Stimulated activated CD4-positive, alpha-beta T cell treated with anti-CD3 and anti-CD28 coated beads, Interleukin-1b, Interleukin-23, amount 100 ng/mL, for 1 hour (primary cell): Measurements from ENCODE around the gene UGT1A1.

ENCODE experiments used
- DNase-seq, 2 donors: peaks; one replicate each; pipeline ENCODE4 v3.0.0-alpha.2; 2020; ENCODE audit warnings: low read depth in 2 of 2

UGT1A1 gene

GRCh38 chr2:233758141-233758540 lies 1.9 kb upstream of the UGT1A1 start:
- no peak for DNase-seq

GRCh38 chr2:233758849-233759248 lies 1.2 kb upstream of the UGT1A1 start:
- DNase-seq: no peak

- DNase-seq: no peak
Measured at GRCh38 chr2:233761040-233761769, 1.1 kb downstream of the UGT1A1 start.

GRCh38 chr2:233764264-233764663 lies 4.2 kb downstream of the UGT1A1 start:
- no peak for DNase-seq

GRCh38 chr2:233764761-233765160 lies 4.7 kb downstream of the UGT1A1 start:
- DNase-seq: no peak

DNA sequence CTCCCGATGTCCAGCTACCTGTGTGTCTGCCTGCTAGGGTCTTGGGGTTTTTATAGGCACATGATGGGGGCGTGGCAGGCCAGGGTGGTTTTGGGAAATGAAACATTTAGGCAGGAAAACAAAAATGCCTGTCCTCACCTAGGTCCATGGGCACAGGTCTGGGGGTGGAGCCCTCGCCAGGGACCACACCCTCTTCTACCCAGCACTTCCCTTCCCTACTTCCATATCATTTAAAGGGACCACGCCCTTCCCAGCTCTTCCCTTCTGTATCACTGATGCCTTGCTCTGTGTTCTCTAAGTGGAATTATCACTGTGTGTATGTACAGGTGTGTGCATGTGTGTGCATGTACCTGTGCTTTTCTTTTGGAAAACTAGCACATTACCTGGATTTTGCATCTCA lies 6.3 kb downstream of the UGT1A1 start:
- no peak for DNase-seq

- DNase-seq: no peak
Measured at GRCh38 chr2:233768076-233768475, 8.0 kb downstream of the UGT1A1 start.

DNA sequence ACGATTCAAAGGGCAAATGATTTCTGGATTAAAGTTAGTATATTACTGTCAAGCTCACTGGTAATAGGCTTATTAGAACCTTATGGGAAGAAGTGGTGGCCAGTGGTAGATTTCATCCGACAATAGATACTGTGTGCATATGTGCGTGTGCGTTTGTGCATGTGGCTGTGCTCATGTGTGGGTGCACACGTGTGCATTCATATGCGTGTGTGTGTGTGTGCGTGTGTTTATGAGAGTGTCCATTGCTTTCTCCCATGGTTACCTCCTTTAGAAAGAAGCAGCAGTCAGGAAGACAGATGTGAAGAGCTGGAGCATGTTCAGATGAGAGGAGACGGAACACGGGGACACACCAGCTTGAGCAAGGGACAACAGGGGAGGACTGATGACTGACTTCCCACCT lies 9.2 kb downstream of the UGT1A1 start:
- DNase-seq: no peak

GRCh38 chr2:233772153-233772552 lies 12.1 kb downstream of the UGT1A1 start:
- no peak for DNase-seq

DNA sequence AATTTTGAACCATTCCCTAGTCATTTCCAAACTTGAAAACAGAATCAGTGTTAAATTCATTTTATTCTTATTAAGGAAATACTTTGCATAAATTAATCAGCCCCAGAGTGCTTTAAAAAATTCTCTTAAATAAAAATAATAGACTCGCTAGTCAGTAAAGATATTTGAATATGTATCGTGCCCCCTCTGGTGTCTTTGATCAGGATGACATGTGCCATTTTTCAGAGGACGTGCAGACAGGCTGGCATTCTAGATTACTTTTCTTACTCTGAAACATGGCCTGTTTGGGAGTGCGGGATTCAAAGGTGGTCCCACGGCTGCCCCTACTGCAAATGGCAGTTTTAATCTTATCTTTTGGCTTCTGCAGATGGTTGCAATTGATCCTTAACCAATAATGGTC lies 12.5 kb downstream of the UGT1A1 start:
- DNase-seq: no peak

DNA sequence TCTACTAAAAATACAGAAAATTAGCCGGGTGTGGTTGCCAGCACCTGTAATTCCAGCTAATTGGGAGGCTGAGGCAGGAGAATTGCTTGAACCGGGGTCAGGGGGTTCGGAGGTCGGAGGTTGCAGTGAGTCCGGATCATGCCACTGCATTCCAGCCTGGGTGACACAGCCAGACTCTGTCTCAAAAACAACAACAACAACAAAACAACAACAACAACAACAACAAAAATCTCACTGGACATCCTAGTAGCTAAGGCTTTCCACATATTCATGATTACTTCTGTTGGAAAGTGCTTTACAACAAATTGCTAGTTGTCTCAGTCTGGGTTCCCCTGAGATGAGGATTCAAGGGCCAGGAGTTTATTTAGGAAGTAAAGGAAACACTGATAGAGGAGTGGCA lies 13.8 kb downstream of the UGT1A1 start:
- DNase-seq: no peak

DNA sequence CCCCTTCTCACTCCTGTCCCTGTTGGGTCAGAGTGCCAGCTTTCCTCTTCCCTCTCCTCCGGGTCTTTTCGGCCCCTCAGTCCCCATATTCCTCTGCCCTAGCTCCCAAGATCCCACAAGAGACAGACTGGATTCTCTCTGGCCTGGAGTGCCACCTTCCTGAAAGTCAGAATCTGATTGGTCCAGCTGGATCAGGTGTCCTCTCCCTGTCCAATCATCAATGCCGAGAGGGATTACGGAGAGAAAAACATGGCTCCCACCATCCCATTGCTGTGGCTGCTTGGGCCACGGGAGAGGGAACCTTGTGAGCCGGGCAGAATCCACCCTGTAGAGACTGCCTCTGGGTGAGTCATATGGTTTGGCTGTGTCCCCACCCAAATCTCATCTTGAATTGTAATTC lies 15.3 kb downstream of the UGT1A1 start:
- no peak for DNase-seq

DNA sequence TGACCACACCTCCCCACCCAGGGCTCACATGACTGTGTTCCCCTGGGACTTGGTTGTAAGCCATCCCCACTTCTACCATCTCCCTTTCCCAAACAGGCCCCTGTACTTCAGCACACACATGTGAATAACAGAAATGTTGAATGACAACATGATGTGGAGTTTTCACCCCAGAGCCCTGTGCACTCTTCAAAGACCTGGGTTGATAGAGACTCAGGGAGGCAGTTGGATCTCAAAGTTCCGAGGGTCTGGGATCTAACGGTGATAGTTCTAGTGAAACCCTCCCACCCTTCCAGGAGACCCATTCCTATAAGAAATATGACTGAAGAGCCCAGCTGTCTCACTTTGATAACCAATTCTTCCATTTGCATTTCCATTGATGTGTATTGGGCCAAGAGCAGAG lies 18.0 kb downstream of the UGT1A1 start, which contains the start of gene MROH2A:
Gene MROH2A (plus strand): TSS at position 301 of the 400 bp plus-strand sequence. CDS start 1,029 bp downstream, outside the sequence.
- no peak for DNase-seq

GRCh38 chr2:233779722-233780121 lies 19.7 kb downstream of the UGT1A1 start:
- DNase-seq: no peak

DNA sequence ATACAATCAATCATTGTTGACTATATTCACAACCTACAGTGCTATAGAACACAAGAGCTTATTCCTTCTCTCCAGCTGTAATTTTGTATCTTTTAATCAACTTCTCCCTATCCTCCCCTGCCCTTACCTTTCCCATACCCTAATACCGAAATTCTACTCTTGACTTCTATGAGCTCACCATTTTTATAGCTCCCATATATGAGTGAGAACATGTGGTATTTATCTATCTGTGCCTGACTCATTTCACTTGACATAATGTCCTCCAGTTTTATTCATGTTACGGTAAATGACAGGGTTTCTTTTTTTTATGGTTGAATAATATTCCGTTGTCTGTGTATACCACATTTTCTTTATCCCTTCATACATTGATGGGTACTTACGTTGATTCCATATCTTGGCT lies 20.7 kb downstream of the UGT1A1 start:
- no peak for DNase-seq

- no peak for DNase-seq
Measured at GRCh38 chr2:233789554-233789953, 29.5 kb downstream of the UGT1A1 start.

DNA sequence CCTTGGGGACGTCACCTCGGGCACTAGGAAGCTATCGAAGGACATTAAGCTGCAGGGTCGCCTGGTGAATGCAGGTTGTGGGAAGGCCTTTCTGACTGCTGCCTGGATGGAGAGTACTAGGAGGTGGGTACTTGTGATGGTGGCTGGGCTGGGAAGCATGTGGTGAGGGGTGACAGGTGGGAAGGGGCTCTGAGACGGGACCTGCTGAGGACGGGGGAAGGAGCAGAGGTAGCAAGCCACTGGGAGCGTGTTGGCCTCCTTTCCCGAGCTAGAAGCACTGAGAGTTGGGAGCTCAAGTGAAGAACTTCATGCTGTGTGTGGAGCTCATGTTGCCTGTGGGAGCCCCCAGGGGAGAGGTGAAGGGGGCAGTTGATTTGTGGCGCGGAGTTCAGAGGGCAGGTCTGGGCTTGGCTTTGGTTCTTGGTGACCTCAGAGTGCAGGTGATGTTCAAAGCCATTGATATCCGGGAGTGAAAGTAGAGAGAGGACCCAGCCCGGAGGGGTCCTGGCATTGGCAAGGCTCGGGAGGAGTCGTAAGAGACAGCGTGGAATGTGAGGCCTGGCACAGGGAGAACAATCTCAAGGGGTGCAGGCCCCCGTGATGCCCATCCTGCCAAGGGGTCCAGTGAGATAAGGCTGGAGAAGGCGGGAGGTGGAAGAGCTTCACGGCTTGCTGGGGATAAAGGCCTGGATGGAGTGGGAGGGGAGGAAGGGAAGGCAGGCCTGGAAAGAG lies 31.2 kb downstream of the UGT1A1 start:
- DNase-seq: no peak

DNA sequence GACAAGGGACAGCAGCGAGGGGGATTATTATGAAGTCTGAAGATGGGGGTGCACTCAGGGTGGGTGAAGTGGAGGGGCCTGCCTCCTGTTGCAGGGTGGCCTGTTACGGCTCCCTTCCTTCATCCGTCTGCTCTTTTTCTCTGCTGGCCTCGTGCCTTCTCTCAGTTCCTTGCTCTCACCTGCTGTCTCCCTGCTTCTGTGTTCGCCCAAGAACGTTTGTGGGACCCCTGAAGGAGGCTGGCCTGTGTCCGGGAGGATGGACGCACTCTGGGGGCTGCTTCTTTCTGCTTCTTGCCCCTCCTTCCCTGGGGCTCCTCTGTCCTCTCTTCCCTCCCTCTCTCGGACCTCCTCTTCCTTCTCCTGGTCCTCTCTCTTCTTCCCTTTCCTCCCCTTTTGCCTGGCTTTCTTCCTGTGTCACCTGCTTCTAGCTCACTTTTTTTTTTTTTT lies 31.8 kb downstream of the UGT1A1 start:
- no peak for DNase-seq

- DNase-seq: no peak
Measured at GRCh38 chr2:233792720-233793119, 32.6 kb downstream of the UGT1A1 start.

- DNase-seq: no peak
Measured at GRCh38 chr2:233793465-233794127, 33.5 kb downstream of the UGT1A1 start.

- no peak for DNase-seq
Measured at GRCh38 chr2:233794128-233794658, 34.1 kb downstream of the UGT1A1 start.

DNA sequence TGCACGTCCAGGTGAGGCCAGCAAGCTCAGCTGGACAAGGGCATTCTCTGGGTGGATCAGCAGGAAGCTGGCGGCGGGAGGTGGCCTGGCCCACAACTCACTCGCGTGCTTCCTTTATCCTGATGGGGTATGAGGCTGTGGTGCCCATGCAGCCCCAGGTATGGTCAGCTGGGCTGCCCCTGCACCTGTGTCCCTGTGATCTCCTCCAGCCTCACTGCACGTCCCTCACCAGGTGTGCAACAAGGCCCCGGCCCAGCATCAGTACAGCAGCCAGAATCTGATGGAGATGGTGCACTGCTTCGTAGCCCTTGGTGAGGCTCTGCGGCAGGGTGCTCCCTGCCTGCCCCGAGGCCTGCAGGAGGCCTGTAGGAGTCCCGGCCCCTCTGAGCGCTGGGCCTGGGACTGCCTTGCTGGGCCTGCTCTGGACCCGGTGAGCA lies 35.7 kb downstream of the UGT1A1 start:
- DNase-seq: no peak
